Measurements from ENCODE around the gene ASTN2. TPM values are rescaled to one million over a fixed set of nuclear protein-coding genes. Genes with fewer than 3 reads are reported as not detected.

Gene ASTN2
- total RNA-seq, 1 donor from 2014 or later, result 15.9 TPM

- Mint-ChIP-seq H3K27ac (no peak overlapping the region), H3K4me3 (no peak overlapping the region), H3K27me3 (no peaks in the 10 kb centered on the region), H3K36me3 (no peaks in the 10 kb centered on the region), H3K9me3 (no peaks in the 10 kb centered on the region), H3K4me1 (ENCODE audit: unreplicated experiment) (peaks cover 8% of the 10 kb centered on the region)
- DNase-seq (ENCODE audit: extremely low spot score, unreplicated experiment), result no peak
- no peak for TF ChIP-seq CTCF (conservative IDR thresholded peaks at IDR 0.05)
These were observed 292.8 kb downstream of the ASTN2 start for GRCh38 chr9:117122102-117122501.

- no peak for TF ChIP-seq CTCF (conservative IDR thresholded peaks at IDR 0.05)
- Mint-ChIP-seq H3K4me1 (ENCODE audit: unreplicated experiment) (peaks cover 8% of the 10 kb centered on the region), H3K27ac (no peak overlapping the region), H3K4me3 (no peak overlapping the region), H3K9me3 (no peaks in the 10 kb centered on the region), H3K27me3 (no peaks in the 10 kb centered on the region), H3K36me3 (no peaks in the 10 kb centered on the region)
- no peak for DNase-seq (ENCODE audit: extremely low spot score, unreplicated experiment)
These were observed 293.5 kb downstream of the ASTN2 start for GRCh38 chr9:117121316-117121715.

GRCh38 chr9:117120061-117120460 is 294.8 kb downstream of the ASTN2 start:
- no peak for DNase-seq (ENCODE audit: extremely low spot score, unreplicated experiment)
- no peak overlapping the region for H3K27ac Mint-ChIP-seq
- no peak for TF ChIP-seq CTCF (conservative IDR thresholded peaks at IDR 0.05)
- H3K9me3 Mint-ChIP-seq, result no peaks in the 10 kb centered on the region
- no peaks in the 10 kb centered on the region for H3K36me3 Mint-ChIP-seq
- H3K4me1 Mint-ChIP-seq (ENCODE audit: unreplicated experiment), result peaks cover 2% of the 10 kb centered on the region
- no peaks in the 10 kb centered on the region for H3K27me3 Mint-ChIP-seq
- no peak overlapping the region for H3K4me3 Mint-ChIP-seq

GRCh38 chr9:117116084-117116483 is 298.8 kb downstream of the ASTN2 start:
- no peak for DNase-seq (ENCODE audit: extremely low spot score, unreplicated experiment)
- Mint-ChIP-seq H3K9me3 (no peaks in the 10 kb centered on the region), H3K27me3 (no peaks in the 10 kb centered on the region), H3K27ac (no peak overlapping the region), H3K4me3 (no peak overlapping the region), H3K4me1 (ENCODE audit: unreplicated experiment) (no peaks in the 10 kb centered on the region), H3K36me3 (no peaks in the 10 kb centered on the region)
- TF ChIP-seq CTCF (conservative IDR thresholded peaks at IDR 0.05), result no peak

GRCh38 chr9:117114768-117115167 is 300.1 kb downstream of the ASTN2 start:
- no peaks in the 10 kb centered on the region for H3K36me3 Mint-ChIP-seq
- H3K4me1 Mint-ChIP-seq (ENCODE audit: unreplicated experiment), result no peaks in the 10 kb centered on the region
- H3K27me3 Mint-ChIP-seq, result no peaks in the 10 kb centered on the region
- no peaks in the 10 kb centered on the region for H3K9me3 Mint-ChIP-seq
- DNase-seq (ENCODE audit: extremely low spot score, unreplicated experiment), result no peak
- H3K4me3 Mint-ChIP-seq, result no peak overlapping the region
- no peak overlapping the region for H3K27ac Mint-ChIP-seq
- TF ChIP-seq CTCF (conservative IDR thresholded peaks at IDR 0.05), result no peak
